HUES64 (cell line): ENCODE results near the gene PDE3A. TPM values are rescaled to one million over a fixed set of nuclear protein-coding genes. Genes with fewer than 3 reads are reported as not detected.
"Not testable (repeated sequence)": the region's sequence is repeated elsewhere in the genome, so short reads cannot be mapped to it uniquely, and the experiment has no call there.

Source experiments
- H3K27ac ChIP-seq: 2 replicates; pipeline ENCODE4 v1.7.0; 2013; ENCODE audit warnings: low read depth, low read length, inconsistent platforms
- H3K27me3 ChIP-seq: 2 replicates; pipeline ENCODE4 v1.6.1; 2013; ENCODE audit warnings: mild to moderate bottlenecking, low read length; ENCODE audit not compliant: insufficient read depth
- H3K36me3 ChIP-seq: 2 replicates; pipeline ENCODE4 v1.6.1; 2013; ENCODE audit warnings: mild to moderate bottlenecking, low read length; ENCODE audit not compliant: insufficient read depth
- H3K4me1 ChIP-seq: 2 replicates; pipeline ENCODE4 v1.6.1; 2013; ENCODE audit warnings: mild to moderate bottlenecking, low read length, moderate library complexity; ENCODE audit not compliant: insufficient read depth
- H3K4me3 ChIP-seq: 2 replicates; pipeline ENCODE4 v1.5.1; 2013; ENCODE audit warnings: mild to moderate bottlenecking, low read length, moderate library complexity
- H3K9ac ChIP-seq: 2 replicates; pipeline ENCODE4 v1.6.1; 2013; ENCODE audit warnings: mild to moderate bottlenecking, low read depth, low read length
- H3K9me3 ChIP-seq: 2 replicates; pipeline ENCODE4 v1.6.1; 2013; ENCODE audit warnings: low read depth, low read length; ENCODE audit not compliant: insufficient read depth
- WGBS: fragments of 150-250, 120-280 bp; methylation state at CpG from one replicate; pipeline ENCODE4 v1.1.7; 2013; ENCODE audit warnings: missing lambda C conversion rate; 5-methylcytosine and 5-hydroxymethylcytosine counted together
- polyA plus RNA-seq, 2 experiments: library from polyadenylated mRNA; stranded (reverse); fragments of 50-300 nt; gene quantifications; one replicate each; pipeline ENCODE4 v1.2.3, GENCODE V29; 2013

The PDE3A gene
- 1.1 TPM for polyA plus RNA-seq (2013, experiment 1 of 2)
- 1.5 TPM for polyA plus RNA-seq (2013, experiment 2 of 2)

DNA sequence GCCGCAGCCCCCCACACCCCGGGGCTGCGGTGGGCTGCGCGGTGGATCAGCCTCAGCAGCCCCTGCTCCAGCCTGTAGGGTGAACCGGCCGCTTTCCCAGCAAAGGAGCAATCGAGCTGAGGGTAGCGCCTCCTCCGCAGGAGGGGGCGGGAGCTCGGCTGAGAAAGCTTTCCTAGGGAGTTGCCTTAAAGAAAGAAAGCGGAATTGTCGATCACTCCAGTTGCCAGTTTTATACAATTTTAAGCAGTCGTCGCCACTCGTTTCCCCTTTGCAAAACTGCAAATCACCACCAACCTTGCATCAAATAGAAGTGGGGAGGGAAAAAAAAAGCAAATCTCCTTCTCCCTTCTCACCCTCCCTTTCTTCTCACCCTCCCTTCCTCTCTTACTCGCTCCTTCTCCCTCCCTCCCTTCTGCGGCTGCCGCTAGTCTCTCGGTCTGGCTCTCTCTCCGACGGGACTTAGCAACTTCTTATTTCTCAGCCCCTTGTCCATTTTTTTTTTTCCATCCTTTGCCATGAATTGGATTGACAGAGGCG, at the start of gene PDE3A:
Gene PDE3A, plus strand, starts transcription at position 424 of the 537 bp plus-strand sequence. CDS start 748 bp downstream, outside the sequence.
- Histone ChIP-seq H3K9me3 (no peaks in the 10 kb centered on the region), H3K27me3 (peaks cover 41% of the 10 kb centered on the region), H3K27ac (no peak within 1 kb of the TSS; the same call in 1 of the 2 replicates), H3K4me3 (peak within 1 kb of the TSS; percentile 80), H3K36me3 (no peaks in the 10 kb centered on the region), H3K9ac (peak within 1 kb of the TSS; percentile 63), H3K4me1 (peaks cover 19% of the 10 kb centered on the region)
- under 1% methylated on average over 24 of the region's 24 CpGs for WGBS

DNA sequence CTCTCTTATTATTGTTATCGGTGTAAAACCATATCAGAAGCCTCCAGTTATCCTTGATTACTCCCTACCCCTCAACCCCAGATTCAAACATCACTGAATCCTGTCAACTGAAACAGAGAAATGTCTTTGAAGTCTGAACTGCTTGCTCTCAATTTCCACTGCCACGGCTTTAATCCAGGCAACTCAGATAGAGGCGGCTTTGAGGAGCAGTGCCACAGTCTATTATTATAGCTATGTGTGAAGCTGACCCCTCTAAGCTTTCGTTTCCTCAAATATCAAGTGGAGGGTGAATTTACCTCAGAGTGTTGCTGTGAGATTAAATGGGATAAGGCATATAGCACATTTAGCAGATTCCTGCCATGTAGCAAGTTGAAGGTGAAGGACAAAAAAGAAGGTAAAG, 49.0 kb upstream of the PDE3A start:
- Histone ChIP-seq H3K27ac (no peak overlapping the region), H3K9me3 (no peaks in the 10 kb centered on the region), H3K4me3 (no peak overlapping the region), H3K4me1 (no peaks in the 10 kb centered on the region; the same call in 1 of the 2 replicates), H3K27me3 (no peaks in the 10 kb centered on the region), H3K9ac (no peak overlapping the region), H3K36me3 (no peaks in the 10 kb centered on the region)
- WGBS: 90% methylated on average over 4 of the region's 4 CpGs

DNA sequence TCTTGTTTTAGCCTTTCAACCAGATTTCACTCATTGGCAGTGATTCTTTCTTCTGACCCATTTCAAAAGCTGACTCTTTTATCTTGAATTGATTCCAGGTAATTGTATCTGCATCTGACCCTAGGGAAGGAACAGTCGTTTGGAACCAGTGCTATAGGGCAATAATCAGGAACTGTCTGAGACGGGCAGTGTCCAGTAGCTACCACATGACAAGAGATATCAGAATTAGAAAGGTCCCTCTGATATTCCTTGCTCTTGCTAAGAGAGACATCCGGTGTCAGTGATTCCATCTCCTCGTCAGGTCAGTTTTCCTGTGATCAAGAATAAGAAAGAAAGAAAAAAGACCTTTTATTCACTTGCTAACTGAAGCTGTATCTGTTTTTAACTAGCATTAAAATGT, 47.8 kb upstream of the PDE3A start:
- 80% methylated on average over 3 of the region's 4 CpGs for WGBS
- Histone ChIP-seq H3K9me3 (no peaks in the 10 kb centered on the region), H3K9ac (no peak overlapping the region), H3K27me3 (no peaks in the 10 kb centered on the region), H3K36me3 (no peaks in the 10 kb centered on the region), H3K4me3 (no peak overlapping the region), H3K27ac (no peak overlapping the region; the same call in 1 of the 2 replicates), H3K4me1 (no peaks in the 10 kb centered on the region)

DNA sequence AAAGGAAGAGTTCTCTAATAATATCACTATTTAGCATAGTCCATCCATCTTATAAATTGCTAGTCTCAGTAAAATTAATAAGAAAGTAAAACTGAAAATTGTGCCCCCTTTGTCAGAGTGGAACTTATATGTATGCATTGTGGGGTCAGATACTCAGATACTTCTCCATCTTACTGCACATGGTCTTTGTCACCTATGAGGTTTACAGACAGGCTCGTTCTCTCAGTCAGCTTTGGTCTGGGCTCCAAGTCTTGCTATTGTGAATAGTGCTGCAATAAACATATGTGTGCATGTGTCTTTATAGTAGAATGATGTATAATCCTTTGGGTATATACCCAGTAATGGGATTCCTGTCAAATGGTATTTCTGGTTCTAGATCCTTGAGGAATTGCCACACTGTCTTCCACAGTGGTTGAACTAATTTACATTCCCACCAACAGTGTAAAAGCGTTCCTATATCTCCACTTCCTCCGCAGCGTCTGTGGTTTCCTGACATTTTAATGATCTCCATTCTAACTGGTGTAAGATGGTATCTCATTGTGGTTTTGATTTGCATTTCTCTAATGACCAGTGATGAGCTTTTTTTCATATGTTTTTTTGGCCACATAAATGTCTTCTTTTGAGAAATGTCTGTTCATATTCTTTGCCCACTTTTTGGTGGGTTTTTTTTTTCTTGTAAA, 37.4 kb upstream of the PDE3A start:
- H3K27me3 ChIP-seq, H3K36me3 ChIP-seq, H3K4me3 ChIP-seq, H3K4me1 ChIP-seq, H3K9ac ChIP-seq, H3K9me3 ChIP-seq, H3K27ac ChIP-seq: not testable (repeated sequence)
- 97% methylated on average over 3 of the region's 4 CpGs for WGBS

DNA sequence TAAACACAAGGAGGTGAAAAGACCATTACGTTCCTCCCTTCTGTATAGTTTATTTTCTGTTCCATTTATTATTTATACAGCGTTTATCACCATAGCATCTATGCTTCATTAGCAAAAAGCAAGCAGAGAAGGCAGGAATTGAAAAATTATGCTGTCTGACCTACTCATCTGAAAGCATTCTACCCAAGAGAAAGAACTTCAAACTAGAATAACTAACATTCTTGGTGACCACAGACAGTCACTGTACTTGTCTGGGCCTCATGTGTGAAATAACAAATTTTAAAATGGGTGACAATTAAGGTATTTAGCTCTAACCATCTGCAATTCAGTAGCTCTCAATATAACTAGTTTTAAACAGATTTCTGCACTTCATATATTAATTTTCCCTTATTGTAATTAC, 29.3 kb upstream of the PDE3A start:
- Histone ChIP-seq H3K4me1 (no peaks in the 10 kb centered on the region), H3K27ac (no peak overlapping the region), H3K27me3 (no peaks in the 10 kb centered on the region), H3K36me3 (no peaks in the 10 kb centered on the region), H3K9ac (no peak overlapping the region), H3K9me3 (no peaks in the 10 kb centered on the region), H3K4me3 (no peak overlapping the region)
- 100% methylated on average over 1 of the region's 2 CpGs for whole genome bisulfite sequencing

DNA sequence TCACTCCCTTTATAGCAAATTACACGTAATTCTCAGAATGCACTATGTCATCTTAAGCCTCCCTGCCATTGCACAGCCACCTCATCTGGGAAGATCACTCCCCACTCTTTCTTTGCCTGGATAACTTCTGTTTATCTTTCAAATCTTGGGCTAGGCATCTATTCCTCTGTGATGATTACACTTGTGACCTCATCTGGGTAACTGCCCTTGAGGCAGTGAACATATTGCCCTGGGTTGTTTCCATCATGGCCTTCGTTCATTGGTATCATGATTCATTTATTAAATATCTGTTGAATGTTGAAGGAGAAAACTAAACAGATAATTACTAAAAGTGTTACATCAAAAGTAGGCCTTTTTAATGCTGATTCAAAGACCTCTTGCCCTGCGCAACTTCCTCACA, 26.2 kb upstream of the PDE3A start:
- 92% methylated on average over 3 of the region's 3 CpGs for WGBS

DNA sequence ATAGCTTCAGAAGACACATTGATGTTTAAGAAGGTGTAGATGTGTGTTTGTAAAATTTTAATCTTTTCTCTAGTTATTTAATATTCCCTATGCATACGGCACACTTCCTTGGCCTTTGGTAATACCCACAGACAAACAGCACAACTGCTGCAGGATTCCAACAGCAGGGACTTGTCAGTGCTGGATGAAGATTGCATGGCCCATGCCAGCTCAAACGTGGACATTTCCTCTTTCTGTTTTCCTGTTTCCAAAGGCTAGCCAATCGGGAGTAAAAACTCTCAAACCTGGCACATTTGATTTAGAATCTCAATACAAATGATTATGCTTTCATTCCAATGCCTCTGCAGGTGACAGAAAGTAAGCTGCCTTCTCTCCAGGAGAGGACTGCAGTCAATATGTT, 22.5 kb upstream of the PDE3A start:
- no peaks in the 10 kb centered on the region for H3K27me3 ChIP-seq

More for the DNA sequence above, 26.2 kb upstream of the PDE3A start:
- Histone ChIP-seq H3K4me1 (peaks cover 6% of the 10 kb centered on the region; the same call in 1 of the 2 replicates), H3K27ac (no peak overlapping the region), H3K9ac (no peak overlapping the region), H3K9me3 (no peaks in the 10 kb centered on the region), H3K36me3 (no peaks in the 10 kb centered on the region), H3K27me3 (no peaks in the 10 kb centered on the region), H3K4me3 (no peak overlapping the region)

DNA sequence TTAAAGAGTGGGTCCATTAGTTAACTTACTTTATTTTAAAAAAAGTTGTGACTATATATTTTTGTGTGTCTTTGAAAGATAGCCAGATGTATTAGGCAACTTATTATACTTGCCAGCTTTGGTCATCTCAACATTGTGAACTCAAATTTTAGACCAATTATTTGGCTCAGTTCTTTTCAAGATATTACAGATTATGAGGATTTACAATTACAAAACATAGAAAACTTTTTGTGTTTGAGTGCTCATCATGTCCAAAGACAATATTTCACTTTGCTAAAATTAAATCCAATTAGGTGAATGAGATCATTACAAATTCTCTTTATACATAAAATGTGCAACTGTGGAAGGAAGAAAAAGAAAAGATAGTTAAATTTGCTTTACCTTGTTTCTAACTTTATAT, 18.3 kb upstream of the PDE3A start:
- H3K4me1 ChIP-seq: peaks cover 10% of the 10 kb centered on the region
- no peaks in the 10 kb centered on the region for H3K36me3 ChIP-seq
- H3K9me3 ChIP-seq: no peaks in the 10 kb centered on the region
- no peak overlapping the region for H3K4me3 ChIP-seq
- no peak overlapping the region for H3K9ac ChIP-seq
- no peak overlapping the region for H3K27ac ChIP-seq
- no peaks in the 10 kb centered on the region for H3K27me3 ChIP-seq

More for the DNA sequence above, 22.5 kb upstream of the PDE3A start:
- Histone ChIP-seq H3K4me3 (no peak overlapping the region), H3K27ac (no peak overlapping the region), H3K9ac (no peak overlapping the region), H3K4me1 (peaks cover 6% of the 10 kb centered on the region; the same call in 1 of the 2 replicates), H3K9me3 (no peaks in the 10 kb centered on the region), H3K36me3 (no peaks in the 10 kb centered on the region)
- 52% methylated on average over 3 of the region's 3 CpGs for WGBS

DNA sequence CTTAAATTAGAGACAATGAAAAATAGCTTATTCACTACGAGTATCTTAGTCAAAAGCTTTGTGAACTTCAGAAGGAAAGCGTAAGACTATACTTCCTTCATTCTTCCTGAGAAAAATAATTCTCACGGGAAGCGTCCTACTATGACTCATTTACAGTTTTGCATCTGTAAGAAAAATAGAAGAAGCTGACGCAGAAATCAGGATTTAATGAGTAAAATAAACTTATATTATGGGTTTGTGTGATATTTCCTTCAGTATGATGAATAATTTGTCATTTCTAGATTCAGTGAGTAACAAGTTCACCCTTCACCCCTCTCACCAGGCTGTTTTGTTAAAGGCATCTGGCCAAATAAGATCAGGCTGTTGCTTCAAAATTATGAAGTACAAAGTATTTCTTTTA, 17.8 kb upstream of the PDE3A start:
- Histone ChIP-seq H3K9me3 (no peaks in the 10 kb centered on the region), H3K27me3 (no peaks in the 10 kb centered on the region), H3K4me1 (peaks cover 14% of the 10 kb centered on the region), H3K9ac (no peak overlapping the region), H3K27ac (no peak overlapping the region), H3K4me3 (no peak overlapping the region), H3K36me3 (no peaks in the 10 kb centered on the region)
- 100% methylated on average over 3 of the region's 5 CpGs for WGBS

DNA sequence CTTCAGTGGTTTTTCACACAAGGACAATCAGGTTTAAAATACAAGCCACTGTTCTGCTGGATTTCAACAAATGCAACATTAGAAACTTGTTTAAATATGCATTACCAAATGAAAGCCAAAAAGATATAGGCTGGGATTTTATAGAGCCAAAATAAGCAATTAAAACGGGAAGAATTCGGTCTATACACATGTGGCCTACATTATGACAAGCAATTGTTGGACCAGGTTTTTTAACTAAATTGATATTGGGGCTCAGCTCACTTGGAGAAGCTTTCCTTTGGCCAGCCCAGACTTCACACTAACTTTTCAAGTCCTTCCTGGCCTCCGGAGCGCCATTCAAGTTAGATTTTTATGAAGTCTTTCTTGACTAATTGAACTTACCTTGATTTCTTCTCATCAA, 16.9 kb upstream of the PDE3A start:
- H3K27me3 ChIP-seq: no peaks in the 10 kb centered on the region
- WGBS: 97% methylated on average over 4 of the region's 4 CpGs
- no peak overlapping the region for H3K9ac ChIP-seq
- no peaks in the 10 kb centered on the region for H3K9me3 ChIP-seq
- no peak overlapping the region for H3K4me3 ChIP-seq
- peaks cover 17% of the 10 kb centered on the region for H3K4me1 ChIP-seq
- no peaks in the 10 kb centered on the region for H3K36me3 ChIP-seq
- no peak overlapping the region for H3K27ac ChIP-seq

DNA sequence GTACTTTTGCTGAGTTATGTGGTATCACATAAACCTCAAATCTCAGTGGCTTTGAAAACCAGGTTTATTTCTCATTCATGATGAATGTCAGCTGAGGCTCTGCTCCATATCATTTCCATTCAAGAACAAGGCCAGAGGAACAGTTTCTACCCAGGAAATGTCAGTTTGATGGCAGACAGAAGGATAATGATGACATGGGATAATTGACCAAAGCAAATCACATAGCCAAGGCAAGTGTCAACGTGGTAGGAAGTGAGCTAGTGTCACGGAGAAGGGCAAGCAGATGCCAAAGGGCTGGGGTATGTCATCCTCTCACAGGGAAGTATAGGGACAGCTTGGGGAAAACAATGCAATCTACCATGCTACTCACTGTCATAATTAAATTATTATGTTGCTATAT, 12.3 kb upstream of the PDE3A start:
- H3K9ac ChIP-seq: no peak overlapping the region
- H3K27me3 ChIP-seq: no peaks in the 10 kb centered on the region
- no peaks in the 10 kb centered on the region for H3K36me3 ChIP-seq
- 92% methylated on average over 2 of the region's 2 CpGs for WGBS
- no peak overlapping the region for H3K4me3 ChIP-seq
- H3K27ac ChIP-seq: no peak overlapping the region
- peaks cover 19% of the 10 kb centered on the region for H3K4me1 ChIP-seq
- H3K9me3 ChIP-seq: no peaks in the 10 kb centered on the region
